HCT116 (cell line): Measurements from ENCODE around the gene RAB24. TPM values are rescaled to one million over a fixed set of nuclear protein-coding genes. Genes with fewer than 3 reads are reported as not detected.

Experiments
- ATAC-seq: fragments of 200-7000 bp; cut with Tn5 transposase; 2 replicates; pipeline ENCODE4 v1.9.1; 2020; ENCODE audit warnings: mild to moderate bottlenecking, moderate library complexity
- BruUV-seq: library from RNA; stranded (reverse); fragments of 400-500 nt; replicated peaks from 2 replicates; lab custom pipeline; 2021; lab: Mats Ljungman, UMichigan
- CTCF ChIA-PET: fragments of 300-600 bp; sonication (Branson Sonifier 250); formaldehyde crosslinking; loops from one replicate; lab custom pipeline; 2021; ENCODE audit warnings: antibody characterized with exemption; lab: Charles Lee
- POLR2A ChIA-PET: fragments of 300-600, 350-600 bp; sonication (Branson Sonifier 250); formaldehyde crosslinking; loops from one replicate; lab custom pipeline; 2021; ENCODE audit warnings: antibody characterized with exemption; lab: Charles Lee
- RAD21 ChIA-PET, 2 experiments: fragments of 300-600 bp; sonication (Branson Sonifier 250); formaldehyde crosslinking; loops; one replicate each; lab custom pipeline; 2023; ENCODE audit warnings: low total read pairs in 2 of 2; ENCODE audit not compliant: uncharacterized antibody in 2 of 2, unreplicated experiment in 2 of 2, low non-redundant PET in 1 of 2; lab: Charles Lee
- DNase-seq: peaks from one replicate; pipeline ENCODE4 v3.0.0-alpha.2; 2010; ENCODE audit warnings: low read depth, low spot score
- H2AFZ ChIP-seq: fragments of 200-600 bp; shearing (Covaris generic), sonication (generic); 2 replicates; pipeline ENCODE4 v1.6.1; 2017; ENCODE audit warnings: low read depth, mixed run types, mixed read lengths, antibody characterized with exemption, low read length; ENCODE audit not compliant: poor library complexity, severe bottlenecking
- H3K27ac ChIP-seq: 2 replicates; pipeline ENCODE4 v1.5.1; 2012; ENCODE audit warnings: low read depth, low read length
- H3K27me3 ChIP-seq: fragments of 200-600 bp; sonication (generic); 2 replicates; pipeline ENCODE4 v1.6.1; 2016; ENCODE audit warnings: mixed run types, low read length, mixed read lengths; ENCODE audit not compliant: insufficient read depth
- H3K36me3 ChIP-seq, 2 experiments: fragments of 200-500 bp in 1 of 2; fragments of 200-600 bp in 1 of 2; sonication (Bioruptor generic) in 1 of 2; sonication (generic) in 1 of 2; 2 replicates each; pipeline versions ENCODE4 v1.5.1 to v1.6.1; 2014 to 2016; ENCODE audit warnings: low read length in 2 of 2, inconsistent platforms in 1 of 2, mixed read lengths in 1 of 2, mixed run types in 1 of 2; ENCODE audit not compliant: insufficient read depth in 2 of 2, control insufficient read depth in 1 of 2
- H3K4me1 ChIP-seq, 2 experiments: fragments of 200-600 bp in 1 of 2; sonication (generic) in 1 of 2; 2 replicates each; pipeline versions ENCODE4 v1.5.1 to v1.6.1; 2012 to 2017; ENCODE audit warnings: low read length in 2 of 2, inconsistent platforms in 1 of 2, mild to moderate bottlenecking in 1 of 2, mixed read lengths in 1 of 2, mixed run types in 1 of 2, moderate library complexity in 1 of 2; ENCODE audit not compliant: insufficient read depth in 2 of 2, control insufficient read depth in 1 of 2
- H3K4me2 ChIP-seq: fragments of 200-600 bp; sonication (generic); 2 replicates; pipeline ENCODE4 v1.6.1; 2017; ENCODE audit warnings: mixed run types, low read length, mixed read lengths
- H3K4me3 ChIP-seq, 2 experiments: fragments of 200-600 bp in 1 of 2; sonication (generic) in 1 of 2; replicated peaks in 1 of 2; 2 replicates each; pipeline ENCODE4 v1.5.1; 2011 to 2016; ENCODE audit warnings: low read length in 2 of 2, control low read depth in 1 of 2, low read depth in 1 of 2, mild to moderate bottlenecking in 1 of 2, mixed read lengths in 1 of 2, mixed run types in 1 of 2
- H3K79me2 ChIP-seq: fragments of 200-600 bp; sonication (generic); 2 replicates; pipeline ENCODE4 v1.6.1; 2017; ENCODE audit warnings: mild to moderate bottlenecking, mixed run types, low read length, moderate library complexity, mixed read lengths; ENCODE audit not compliant: insufficient read depth
- H3K9ac ChIP-seq: fragments of 200-600 bp; sonication (generic); 2 replicates; pipeline ENCODE4 v1.6.1; 2016; ENCODE audit warnings: low read length, mixed read lengths
- H3K9me2 ChIP-seq: fragments of 200-600 bp; sonication (generic), shearing (Covaris generic); 2 replicates; pipeline ENCODE4 v1.6.1; 2017; ENCODE audit warnings: mixed run types, mild to moderate bottlenecking, moderate library complexity; ENCODE audit not compliant: insufficient read depth
- H3K9me3 ChIP-seq, 2 experiments: fragments of 200-500 bp in 1 of 2; fragments of 200-600 bp in 1 of 2; sonication (Bioruptor generic) in 1 of 2; sonication (generic) in 1 of 2; 2 replicates each; pipeline ENCODE4 v1.6.1; 2014 to 2017; ENCODE audit warnings: low read length in 2 of 2, mixed read lengths in 2 of 2, inconsistent platforms in 1 of 2, low read depth in 1 of 2, mild to moderate bottlenecking in 1 of 2, mixed run types in 1 of 2, moderate library complexity in 1 of 2; ENCODE audit not compliant: control insufficient read depth in 1 of 2, insufficient read depth in 1 of 2
- H4K20me1 ChIP-seq: fragments of 200-600 bp; sonication (generic), shearing (Covaris generic); 2 replicates; pipeline ENCODE4 v1.6.1; 2017; ENCODE audit warnings: mixed run types, mild to moderate bottlenecking, moderate library complexity; ENCODE audit not compliant: insufficient read depth
- CEBPB ChIP-seq: IDR thresholded peaks from 2 replicates; pipeline ENCODE4 v1.6.1; 2012; ENCODE audit warnings: low read depth
- ELF1 ChIP-seq: IDR thresholded peaks from 2 replicates; pipeline ENCODE4 v1.6.1; 2012; ENCODE audit warnings: low read depth, borderline replicate concordance
- EZH2 ChIP-seq: fragments of 200-600 bp; sonication (generic); IDR thresholded peaks from 2 replicates; pipeline ENCODE4 v1.6.1; 2017; ENCODE audit warnings: antibody characterized with exemption, mixed run types
- EZH2phosphoT487 ChIP-seq: fragments of 200-600 bp; IDR thresholded peaks from 2 replicates; pipeline ENCODE4 v1.6.1; 2018; ENCODE audit warnings: antibody characterized with exemption, borderline replicate concordance
- FOSL1 ChIP-seq: IDR thresholded peaks from 2 replicates; pipeline ENCODE4 v1.6.1; 2012; ENCODE audit warnings: low read depth
- JUND ChIP-seq: IDR thresholded peaks from 2 replicates; pipeline ENCODE4 v1.6.1; 2012
- POLR2A ChIP-seq: IDR thresholded peaks from 2 replicates; pipeline ENCODE4 v1.7.0; 2011; ENCODE audit warnings: borderline replicate concordance; ENCODE audit not compliant: insufficient read depth, insufficient read length; ENCODE audit errors: extremely low read depth
- POLR2AphosphoS5 ChIP-seq: IDR thresholded peaks from 2 replicates; pipeline ENCODE4 v1.6.1; 2011; ENCODE audit warnings: mild to moderate bottlenecking, low read depth, low read length, moderate library complexity
- RAD21 ChIP-seq: IDR thresholded peaks from 2 replicates; pipeline ENCODE4 v1.6.1; 2012; ENCODE audit warnings: low read depth, mild to moderate bottlenecking
- SIN3A ChIP-seq: IDR thresholded peaks from 2 replicates; pipeline ENCODE4 v1.6.1; 2012; ENCODE audit warnings: low read depth
- SRF ChIP-seq: IDR thresholded peaks from 2 replicates; pipeline ENCODE4 v1.6.1; 2012; ENCODE audit warnings: low read depth
- TCF7L2 ChIP-seq: IDR thresholded peaks from 2 replicates; pipeline ENCODE4 v1.7.0; 2011; ENCODE audit warnings: borderline replicate concordance, inconsistent platforms; ENCODE audit not compliant: insufficient read depth, insufficient read length; ENCODE audit errors: extremely low read depth
- ZFX ChIP-seq: fragments of 450-650 bp; IDR thresholded peaks from 2 replicates; pipeline ENCODE4 v1.6.1; 2017
- ZNF274 ChIP-seq: fragments of 200-500 bp; sonication (Bioruptor generic); IDR thresholded peaks from 2 replicates; pipeline ENCODE4 v1.6.1; 2014; ENCODE audit warnings: mild to moderate bottlenecking, low read depth, low read length, inconsistent platforms
- intact Hi-C: fragments of 100-400 bp; cut with micrococcal nuclease; formaldehyde crosslinking; loops from 2 replicates; pipeline ENCODE4 v1.10.0; 2022
- total RNA-seq: library from RNA; stranded (reverse); gene quantifications from one replicate; pipeline ENCODE4 v1.2.1, GENCODE V29; 2021; ENCODE audit not compliant: unreplicated experiment
- TF ChIP-seq, protein P1 (sequence below): IDR thresholded peaks from 2 replicates; pipeline ENCODE4 v1.6.1; 2012
- TF ChIP-seq, protein P2 (sequence below): IDR thresholded peaks from 2 replicates; pipeline ENCODE4 v1.6.1; 2012; ENCODE audit warnings: low read depth
- TF ChIP-seq, protein P3 (sequence below): IDR thresholded peaks from 2 replicates; pipeline ENCODE4 v1.6.1; 2012
- TF ChIP-seq, protein P4 (sequence below): IDR thresholded peaks from 2 replicates; pipeline ENCODE4 v1.6.1; 2011; ENCODE audit warnings: mild to moderate bottlenecking, low read length, moderate library complexity; ENCODE audit not compliant: insufficient replicate concordance; ENCODE audit errors: extremely low read depth

The RAB24 gene
- total RNA-seq, 1 experiment from 2014 or later, result 13.5 TPM

DNA sequence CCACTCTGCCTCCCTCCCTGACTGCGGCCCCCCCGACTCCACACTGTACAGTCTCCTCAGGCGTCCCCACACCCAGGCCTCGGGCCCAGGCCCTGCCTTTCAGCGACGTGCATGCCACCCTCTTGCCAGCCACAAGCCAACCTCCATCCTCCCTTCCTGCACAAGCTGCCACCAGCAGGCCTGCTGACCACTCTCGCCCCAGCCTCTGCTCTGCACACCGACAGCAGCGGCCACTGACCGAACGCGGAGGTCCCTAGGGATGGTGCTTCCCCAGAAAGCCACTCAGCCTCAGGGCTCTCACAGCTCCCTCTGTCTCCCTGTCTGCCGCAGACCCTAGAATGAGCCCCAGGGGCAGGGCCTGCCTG, 29.4 kb upstream of the RAB24 start:
- Histone ChIP-seq H3K4me2 (no peak overlapping the region), H3K27ac (no peak overlapping the region), H3K79me2 (no peaks in the 10 kb centered on the region; the same call in 1 of the 2 replicates), H3K9ac (no peak overlapping the region), H3K9me2 (no peaks in the 10 kb centered on the region), H3K4me3 (no peak overlapping the region), H3K4me1 (no peaks in the 10 kb centered on the region), H3K9me3 (no peaks in the 10 kb centered on the region), H4K20me1 (no peaks in the 10 kb centered on the region), H3K36me3 (peaks cover 22 to 27% of the 10 kb centered on the region in 2 experiments; a peak in 3 of 4 replicates), H2AFZ (no peak overlapping the region), H3K27me3 (no peaks in the 10 kb centered on the region)
- DNase-seq, result no peak
- RAD21 ChIA-PET, result no interaction called here
- intact Hi-C loops, result no loop called here
- no peak for ATAC-seq
- no TSS peak for BruUV-seq
- TF ChIP-seq CEBPB (no peak), POLR2A (no peak), RAD21 (no peak), JUND (no peak), FOSL1 (no peak), SIN3A (no peak), ELF1 (no peak), SRF (no peak), ZNF274 (no peak), EZH2 (no peak), EZH2phosphoT487 (no peak), TCF7L2 (no peak), POLR2AphosphoS5 (no peak), ZFX (no peak)
- TF ChIP-seq, protein P1, sequence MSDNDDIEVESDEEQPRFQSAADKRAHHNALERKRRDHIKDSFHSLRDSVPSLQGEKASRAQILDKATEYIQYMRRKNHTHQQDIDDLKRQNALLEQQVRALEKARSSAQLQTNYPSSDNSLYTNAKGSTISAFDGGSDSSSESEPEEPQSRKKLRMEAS, result no peak
- TF ChIP-seq, protein P2, sequence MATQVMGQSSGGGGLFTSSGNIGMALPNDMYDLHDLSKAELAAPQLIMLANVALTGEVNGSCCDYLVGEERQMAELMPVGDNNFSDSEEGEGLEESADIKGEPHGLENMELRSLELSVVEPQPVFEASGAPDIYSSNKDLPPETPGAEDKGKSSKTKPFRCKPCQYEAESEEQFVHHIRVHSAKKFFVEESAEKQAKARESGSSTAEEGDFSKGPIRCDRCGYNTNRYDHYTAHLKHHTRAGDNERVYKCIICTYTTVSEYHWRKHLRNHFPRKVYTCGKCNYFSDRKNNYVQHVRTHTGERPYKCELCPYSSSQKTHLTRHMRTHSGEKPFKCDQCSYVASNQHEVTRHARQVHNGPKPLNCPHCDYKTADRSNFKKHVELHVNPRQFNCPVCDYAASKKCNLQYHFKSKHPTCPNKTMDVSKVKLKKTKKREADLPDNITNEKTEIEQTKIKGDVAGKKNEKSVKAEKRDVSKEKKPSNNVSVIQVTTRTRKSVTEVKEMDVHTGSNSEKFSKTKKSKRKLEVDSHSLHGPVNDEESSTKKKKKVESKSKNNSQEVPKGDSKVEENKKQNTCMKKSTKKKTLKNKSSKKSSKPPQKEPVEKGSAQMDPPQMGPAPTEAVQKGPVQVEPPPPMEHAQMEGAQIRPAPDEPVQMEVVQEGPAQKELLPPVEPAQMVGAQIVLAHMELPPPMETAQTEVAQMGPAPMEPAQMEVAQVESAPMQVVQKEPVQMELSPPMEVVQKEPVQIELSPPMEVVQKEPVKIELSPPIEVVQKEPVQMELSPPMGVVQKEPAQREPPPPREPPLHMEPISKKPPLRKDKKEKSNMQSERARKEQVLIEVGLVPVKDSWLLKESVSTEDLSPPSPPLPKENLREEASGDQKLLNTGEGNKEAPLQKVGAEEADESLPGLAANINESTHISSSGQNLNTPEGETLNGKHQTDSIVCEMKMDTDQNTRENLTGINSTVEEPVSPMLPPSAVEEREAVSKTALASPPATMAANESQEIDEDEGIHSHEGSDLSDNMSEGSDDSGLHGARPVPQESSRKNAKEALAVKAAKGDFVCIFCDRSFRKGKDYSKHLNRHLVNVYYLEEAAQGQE, result no peak
- TF ChIP-seq, protein P3, sequence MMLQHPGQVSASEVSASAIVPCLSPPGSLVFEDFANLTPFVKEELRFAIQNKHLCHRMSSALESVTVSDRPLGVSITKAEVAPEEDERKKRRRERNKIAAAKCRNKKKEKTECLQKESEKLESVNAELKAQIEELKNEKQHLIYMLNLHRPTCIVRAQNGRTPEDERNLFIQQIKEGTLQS, result no peak
- TF ChIP-seq, protein P4, sequence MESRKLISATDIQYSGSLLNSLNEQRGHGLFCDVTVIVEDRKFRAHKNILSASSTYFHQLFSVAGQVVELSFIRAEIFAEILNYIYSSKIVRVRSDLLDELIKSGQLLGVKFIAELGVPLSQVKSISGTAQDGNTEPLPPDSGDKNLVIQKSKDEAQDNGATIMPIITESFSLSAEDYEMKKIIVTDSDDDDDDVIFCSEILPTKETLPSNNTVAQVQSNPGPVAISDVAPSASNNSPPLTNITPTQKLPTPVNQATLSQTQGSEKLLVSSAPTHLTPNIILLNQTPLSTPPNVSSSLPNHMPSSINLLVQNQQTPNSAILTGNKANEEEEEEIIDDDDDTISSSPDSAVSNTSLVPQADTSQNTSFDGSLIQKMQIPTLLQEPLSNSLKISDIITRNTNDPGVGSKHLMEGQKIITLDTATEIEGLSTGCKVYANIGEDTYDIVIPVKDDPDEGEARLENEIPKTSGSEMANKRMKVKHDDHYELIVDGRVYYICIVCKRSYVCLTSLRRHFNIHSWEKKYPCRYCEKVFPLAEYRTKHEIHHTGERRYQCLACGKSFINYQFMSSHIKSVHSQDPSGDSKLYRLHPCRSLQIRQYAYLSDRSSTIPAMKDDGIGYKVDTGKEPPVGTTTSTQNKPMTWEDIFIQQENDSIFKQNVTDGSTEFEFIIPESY, result no peak
- CTCF ChIA-PET, result no interaction called here
- POLR2A ChIA-PET, result no interaction called here
